ENCODE measurements around the gene ADAMTS16. TPM values are rescaled to one million over a fixed set of nuclear protein-coding genes. Genes with fewer than 3 reads are reported as not detected.

The ADAMTS16 gene
- total RNA-seq, 1 experiment from 2014 or later, result not detected

DNA sequence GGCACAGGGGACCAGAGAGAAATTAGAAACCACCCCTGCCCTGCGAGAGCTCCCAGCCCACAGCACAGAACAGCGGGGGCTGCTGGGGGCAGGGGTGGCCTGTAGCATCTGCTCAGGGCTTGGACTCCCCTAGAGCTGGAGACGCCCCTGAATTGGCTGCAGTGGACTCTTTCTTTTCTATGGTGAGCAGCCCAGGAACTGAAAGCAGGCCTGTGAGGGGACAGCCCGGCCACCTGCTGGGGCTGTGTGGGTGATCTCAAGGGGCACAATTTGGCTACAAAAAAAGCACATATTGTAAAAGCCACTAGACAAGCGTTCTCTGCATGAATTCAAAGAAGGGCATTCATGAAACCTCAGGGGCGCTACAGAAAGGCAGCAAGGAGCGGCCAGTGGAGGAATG lies 224.8 kb downstream of the ADAMTS16 start:
- CTCF ChIA-PET, result no interaction called here
- no peak overlapping the region for H3K4me3 Mint-ChIP-seq (ENCODE audit: low read depth, unreplicated experiment)
- peaks cover 3% of the 10 kb centered on the region for H3K9me3 Mint-ChIP-seq (ENCODE audit: low read depth, unreplicated experiment)
- no peak for DNase-seq
- H3K36me3 Mint-ChIP-seq (ENCODE audit: insufficient read depth, unreplicated experiment), result no peaks in the 10 kb centered on the region
- BruUV-seq (replicated peaks), result no TSS peak
- TF ChIP-seq, protein P1, sequence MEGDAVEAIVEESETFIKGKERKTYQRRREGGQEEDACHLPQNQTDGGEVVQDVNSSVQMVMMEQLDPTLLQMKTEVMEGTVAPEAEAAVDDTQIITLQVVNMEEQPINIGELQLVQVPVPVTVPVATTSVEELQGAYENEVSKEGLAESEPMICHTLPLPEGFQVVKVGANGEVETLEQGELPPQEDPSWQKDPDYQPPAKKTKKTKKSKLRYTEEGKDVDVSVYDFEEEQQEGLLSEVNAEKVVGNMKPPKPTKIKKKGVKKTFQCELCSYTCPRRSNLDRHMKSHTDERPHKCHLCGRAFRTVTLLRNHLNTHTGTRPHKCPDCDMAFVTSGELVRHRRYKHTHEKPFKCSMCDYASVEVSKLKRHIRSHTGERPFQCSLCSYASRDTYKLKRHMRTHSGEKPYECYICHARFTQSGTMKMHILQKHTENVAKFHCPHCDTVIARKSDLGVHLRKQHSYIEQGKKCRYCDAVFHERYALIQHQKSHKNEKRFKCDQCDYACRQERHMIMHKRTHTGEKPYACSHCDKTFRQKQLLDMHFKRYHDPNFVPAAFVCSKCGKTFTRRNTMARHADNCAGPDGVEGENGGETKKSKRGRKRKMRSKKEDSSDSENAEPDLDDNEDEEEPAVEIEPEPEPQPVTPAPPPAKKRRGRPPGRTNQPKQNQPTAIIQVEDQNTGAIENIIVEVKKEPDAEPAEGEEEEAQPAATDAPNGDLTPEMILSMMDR (IDR thresholded peaks at IDR 0.05; ENCODE audit: unreplicated experiment), result no peak
- peaks cover 29% of the 10 kb centered on the region for H3K27me3 Mint-ChIP-seq (ENCODE audit: unreplicated experiment)
- H3K4me1 Mint-ChIP-seq (ENCODE audit: low read depth, unreplicated experiment), result no peaks in the 10 kb centered on the region
- intact Hi-C loops (cut with micrococcal nuclease; ENCODE audit: unreplicated experiment), result no loop called here
- no peak overlapping the region for H3K27ac Mint-ChIP-seq (ENCODE audit: unreplicated experiment)

DNA sequence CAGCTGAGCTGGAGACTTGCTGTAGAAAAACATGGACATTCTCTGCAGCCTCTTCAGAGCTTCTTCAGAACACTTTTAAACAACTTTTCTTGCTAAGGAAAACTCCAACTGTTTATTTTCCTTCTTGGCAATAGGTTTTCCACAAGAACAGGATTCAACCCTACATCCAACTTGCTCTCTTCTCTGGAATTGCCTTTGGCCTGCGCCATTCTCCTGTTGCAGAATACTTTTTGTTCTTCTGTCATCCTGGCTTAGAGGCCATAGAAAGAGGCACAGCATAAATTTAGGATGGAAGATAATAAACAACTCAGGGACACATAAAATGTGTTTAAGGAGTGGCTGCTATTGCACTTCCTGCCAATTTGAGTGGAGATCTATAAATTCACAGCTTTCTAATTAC lies 227.6 kb downstream of the ADAMTS16 start:
- H3K4me3 Mint-ChIP-seq (ENCODE audit: low read depth, unreplicated experiment), result no peak overlapping the region
- H3K27ac Mint-ChIP-seq (ENCODE audit: unreplicated experiment), result no peak overlapping the region
- CTCF ChIA-PET, result no interaction called here
- H3K4me1 Mint-ChIP-seq (ENCODE audit: low read depth, unreplicated experiment), result no peaks in the 10 kb centered on the region
- intact Hi-C loops (cut with micrococcal nuclease; ENCODE audit: unreplicated experiment), result no loop called here
- peaks cover 24% of the 10 kb centered on the region for H3K27me3 Mint-ChIP-seq (ENCODE audit: unreplicated experiment)
- no TSS peak for BruUV-seq (replicated peaks)
- no peak for DNase-seq
- H3K36me3 Mint-ChIP-seq (ENCODE audit: insufficient read depth, unreplicated experiment), result no peaks in the 10 kb centered on the region
- peaks cover 7% of the 10 kb centered on the region for H3K9me3 Mint-ChIP-seq (ENCODE audit: low read depth, unreplicated experiment)
- TF ChIP-seq, protein P1 (IDR thresholded peaks at IDR 0.05; ENCODE audit: unreplicated experiment), result no peak

DNA sequence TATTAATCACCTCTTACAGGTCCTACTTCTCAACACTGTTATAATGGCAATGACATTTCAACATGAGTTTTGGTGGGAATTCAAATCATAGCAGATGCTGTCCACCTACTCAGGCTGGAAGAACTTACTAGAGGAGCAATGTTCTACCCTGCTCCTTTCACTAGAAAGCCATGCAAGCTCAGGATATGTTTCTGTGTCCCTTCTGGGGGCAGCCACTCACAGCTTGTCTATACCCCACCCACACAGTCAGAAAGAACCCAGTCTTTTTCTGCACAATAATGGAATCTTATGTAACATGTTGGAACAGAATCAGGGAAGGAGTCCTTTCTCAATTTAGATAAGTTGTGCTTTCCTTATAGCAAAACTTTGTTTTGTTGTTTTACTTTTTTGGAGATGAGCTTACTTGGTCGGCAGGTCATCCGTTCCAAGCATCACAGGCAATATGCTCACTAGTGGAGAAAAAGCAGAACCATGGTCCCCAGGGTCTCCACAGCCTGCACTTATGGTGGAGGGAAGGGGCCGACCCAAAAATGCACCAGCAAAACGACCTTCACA lies 229.0 kb downstream of the ADAMTS16 start:
- TF ChIP-seq, protein P1 (IDR thresholded peaks at IDR 0.05; ENCODE audit: unreplicated experiment), result no peak
- DNase-seq, result no peak
- intact Hi-C loops (cut with micrococcal nuclease; ENCODE audit: unreplicated experiment), result no loop called here
- Mint-ChIP-seq H3K27ac (ENCODE audit: unreplicated experiment) (no peak overlapping the region), H3K27me3 (ENCODE audit: unreplicated experiment) (peaks cover 15% of the 10 kb centered on the region), H3K36me3 (ENCODE audit: insufficient read depth, unreplicated experiment) (no peaks in the 10 kb centered on the region), H3K4me1 (ENCODE audit: low read depth, unreplicated experiment) (no peaks in the 10 kb centered on the region), H3K9me3 (ENCODE audit: low read depth, unreplicated experiment) (peaks cover 9% of the 10 kb centered on the region), H3K4me3 (ENCODE audit: low read depth, unreplicated experiment) (no peak overlapping the region)
- CTCF ChIA-PET, result no interaction called here
- no TSS peak for BruUV-seq (replicated peaks)
